IPS-15b (cell line): ENCODE measurements around the gene GNA14.
"Not testable (repeated sequence)": the region's sequence is repeated elsewhere in the genome, so short reads cannot be mapped to it uniquely, and the experiment has no call there.

Experiments used
- H3K27me3 ChIP-seq: one replicate; pipeline ENCODE4 v1.6.1; 2013; ENCODE audit warnings: low read length; ENCODE audit not compliant: control insufficient read depth, insufficient read depth
- H3K36me3 ChIP-seq: one replicate; pipeline ENCODE4 v1.6.1; 2013; ENCODE audit warnings: low read length; ENCODE audit not compliant: control insufficient read depth, insufficient read depth
- H3K4me1 ChIP-seq: one replicate; pipeline ENCODE4 v1.6.1; 2013; ENCODE audit warnings: mild to moderate bottlenecking, low read length; ENCODE audit not compliant: control insufficient read depth, insufficient read depth
- H3K4me3 ChIP-seq: one replicate; pipeline ENCODE4 v1.5.1; 2013; ENCODE audit warnings: low read depth, low read length
- H3K9ac ChIP-seq: one replicate; pipeline ENCODE4 v1.6.1; 2013; ENCODE audit warnings: low read depth, mild to moderate bottlenecking, low read length
- H3K9me3 ChIP-seq: one replicate; pipeline ENCODE4 v1.6.1; 2013; ENCODE audit warnings: mild to moderate bottlenecking, low read length; ENCODE audit not compliant: control insufficient read depth, insufficient read depth

GNA14 gene

GRCh38 chr9:77628864-77629263 is 19.3 kb downstream of the GNA14 start:
- H3K4me1 ChIP-seq, result not testable (repeated sequence)

DNA sequence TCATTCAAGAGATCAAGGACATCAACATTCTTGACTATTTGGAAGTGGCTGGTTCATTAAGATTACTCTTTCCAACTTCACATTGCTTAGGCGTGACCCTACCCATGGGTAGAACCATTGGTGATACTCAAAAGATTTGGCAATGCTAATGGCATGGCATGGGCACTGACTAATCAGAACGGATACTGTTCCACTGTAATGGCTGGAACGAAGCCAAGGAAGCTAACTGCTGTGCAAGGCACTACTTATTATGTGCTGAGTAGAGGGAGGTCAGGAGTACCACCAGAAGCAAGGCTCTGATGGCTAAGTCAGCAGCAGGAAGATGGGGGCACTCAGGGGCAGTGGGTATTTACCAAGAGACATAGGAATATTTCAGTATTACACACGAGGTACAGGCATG is 31.9 kb downstream of the GNA14 start:
- Histone ChIP-seq H3K36me3 (no peaks in the 10 kb centered on the region), H3K9me3 (no peaks in the 10 kb centered on the region), H3K9ac (no peak overlapping the region), H3K27me3 (no peaks in the 10 kb centered on the region), H3K4me3 (no peak overlapping the region), H3K4me1 (no peaks in the 10 kb centered on the region)

More at GRCh38 chr9:77628864-77629263, 19.3 kb downstream of the GNA14 start:
- H3K9me3 ChIP-seq, H3K9ac ChIP-seq, H3K27me3 ChIP-seq, H3K36me3 ChIP-seq, H3K4me3 ChIP-seq: not testable (repeated sequence)

DNA sequence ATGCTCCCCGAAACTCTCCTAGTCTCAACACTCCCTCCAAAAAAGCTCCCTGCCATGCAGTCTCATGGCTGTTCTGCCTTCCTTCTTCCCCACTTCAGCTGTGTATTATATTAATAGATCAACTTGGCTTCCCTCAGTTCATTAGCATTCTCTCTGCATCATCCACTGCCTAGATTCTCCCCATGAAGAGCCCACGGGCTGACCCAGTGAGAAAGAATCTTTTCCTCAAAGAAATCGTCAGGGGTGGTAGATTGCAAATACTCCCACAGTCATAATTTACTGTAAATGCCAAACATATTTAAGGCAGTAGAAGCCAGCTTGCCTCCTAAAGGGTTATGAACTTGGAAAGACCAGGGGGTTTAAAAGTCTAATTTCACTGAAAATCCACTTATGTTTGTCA is 33.5 kb downstream of the GNA14 start:
- no peaks in the 10 kb centered on the region for H3K36me3 ChIP-seq
- no peaks in the 10 kb centered on the region for H3K27me3 ChIP-seq
- no peaks in the 10 kb centered on the region for H3K9me3 ChIP-seq
- H3K9ac ChIP-seq, result no peak overlapping the region
- no peak overlapping the region for H3K4me3 ChIP-seq
- no peaks in the 10 kb centered on the region for H3K4me1 ChIP-seq

DNA sequence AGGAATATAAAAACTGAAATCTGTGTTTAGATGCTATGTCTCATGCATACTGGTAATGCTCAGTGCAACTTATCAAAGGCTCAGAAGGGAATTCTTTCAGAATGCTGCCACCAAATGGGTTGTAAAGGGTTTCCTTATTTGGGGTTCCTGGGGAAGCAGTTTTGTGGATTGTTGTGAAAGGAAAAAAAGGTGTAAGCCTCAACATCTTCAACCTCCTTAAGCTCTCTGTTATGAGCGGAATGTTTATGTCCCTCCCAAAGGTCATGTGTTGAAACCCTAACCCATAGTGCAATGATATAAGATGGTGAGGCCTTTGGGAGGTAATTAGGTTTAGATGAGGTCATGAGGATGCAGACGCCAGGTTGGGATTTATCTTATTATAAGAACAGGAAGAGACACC is 41.6 kb downstream of the GNA14 start:
- Histone ChIP-seq H3K9me3 (no peaks in the 10 kb centered on the region), H3K27me3 (no peaks in the 10 kb centered on the region), H3K9ac (no peak overlapping the region), H3K4me3 (no peak overlapping the region), H3K36me3 (no peaks in the 10 kb centered on the region), H3K4me1 (no peaks in the 10 kb centered on the region)

- H3K36me3 ChIP-seq, result no peaks in the 10 kb centered on the region
- no peak overlapping the region for H3K9ac ChIP-seq
- H3K27me3 ChIP-seq, result no peaks in the 10 kb centered on the region
- H3K4me3 ChIP-seq, result no peak overlapping the region
- H3K9me3 ChIP-seq, result no peaks in the 10 kb centered on the region
- H3K4me1 ChIP-seq, result no peaks in the 10 kb centered on the region
These were observed 42.5 kb downstream of the GNA14 start for GRCh38 chr9:77605449-77606220.

GRCh38 chr9:77604316-77604715 is 43.8 kb downstream of the GNA14 start:
- no peaks in the 10 kb centered on the region for H3K27me3 ChIP-seq
- no peaks in the 10 kb centered on the region for H3K4me1 ChIP-seq
- H3K9ac ChIP-seq, result no peak overlapping the region
- H3K9me3 ChIP-seq, result no peaks in the 10 kb centered on the region
- no peak overlapping the region for H3K4me3 ChIP-seq
- no peaks in the 10 kb centered on the region for H3K36me3 ChIP-seq

GRCh38 chr9:77602852-77603251 is 45.3 kb downstream of the GNA14 start:
- Histone ChIP-seq H3K4me1 (no peaks in the 10 kb centered on the region), H3K9me3 (no peaks in the 10 kb centered on the region), H3K9ac (no peak overlapping the region), H3K27me3 (no peaks in the 10 kb centered on the region), H3K36me3 (no peaks in the 10 kb centered on the region), H3K4me3 (no peak overlapping the region)

GRCh38 chr9:77601476-77602099 is 46.5 kb downstream of the GNA14 start:
- H3K27me3 ChIP-seq, result no peaks in the 10 kb centered on the region
- H3K9ac ChIP-seq, result no peak overlapping the region
- no peaks in the 10 kb centered on the region for H3K36me3 ChIP-seq
- H3K4me3 ChIP-seq, result no peak overlapping the region
- no peaks in the 10 kb centered on the region for H3K4me1 ChIP-seq
- no peaks in the 10 kb centered on the region for H3K9me3 ChIP-seq

DNA sequence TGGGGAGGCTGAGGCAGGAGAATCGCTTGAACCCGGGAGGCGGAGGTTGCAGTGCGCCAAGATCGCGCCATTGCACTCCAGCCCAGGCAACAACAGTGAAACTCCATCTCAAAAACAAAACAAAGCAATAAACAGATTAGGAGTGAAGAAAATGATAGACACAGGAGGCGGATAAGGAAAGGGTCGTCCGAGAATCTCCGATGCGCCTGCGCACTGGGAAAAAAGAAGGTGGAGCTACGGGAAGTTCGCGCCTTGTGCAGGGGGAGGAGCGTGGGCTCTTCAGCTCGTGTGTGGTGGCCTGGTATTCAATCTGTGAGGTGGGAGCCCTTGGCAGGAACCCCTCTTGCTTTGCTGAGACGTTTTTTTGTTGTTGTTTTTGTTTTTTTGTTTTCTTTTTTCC is 47.3 kb downstream of the GNA14 start:
- no peaks in the 10 kb centered on the region for H3K4me1 ChIP-seq
- H3K9me3 ChIP-seq, result no peaks in the 10 kb centered on the region
- no peak overlapping the region for H3K9ac ChIP-seq
- no peaks in the 10 kb centered on the region for H3K27me3 ChIP-seq
- H3K4me3 ChIP-seq, result no peak overlapping the region
- H3K36me3 ChIP-seq, result no peaks in the 10 kb centered on the region

- no peak overlapping the region for H3K4me3 ChIP-seq
- no peaks in the 10 kb centered on the region for H3K9me3 ChIP-seq
- no peak overlapping the region for H3K9ac ChIP-seq
- no peaks in the 10 kb centered on the region for H3K4me1 ChIP-seq
- H3K27me3 ChIP-seq, result no peaks in the 10 kb centered on the region
- no peaks in the 10 kb centered on the region for H3K36me3 ChIP-seq
These were observed 48.6 kb downstream of the GNA14 start for GRCh38 chr9:77599492-77599891.

DNA sequence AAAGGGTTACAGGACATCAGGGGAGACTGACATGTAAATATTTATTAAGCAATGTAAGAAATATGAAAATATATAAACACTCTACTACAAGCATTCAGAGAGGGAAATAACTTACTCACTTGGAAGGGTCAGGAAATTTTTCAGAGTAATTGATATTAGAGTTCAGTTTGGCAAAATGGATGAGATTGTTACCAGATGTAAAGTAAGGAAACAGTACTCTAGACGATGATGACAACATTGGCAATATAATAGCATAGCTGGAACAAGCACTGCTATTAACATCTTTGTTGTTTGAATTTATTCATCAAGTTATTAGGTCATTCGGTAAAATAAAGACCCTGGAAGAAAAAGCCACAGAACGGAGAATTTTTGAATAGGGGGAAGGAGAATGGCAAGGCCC is 49.1 kb downstream of the GNA14 start:
- no peaks in the 10 kb centered on the region for H3K4me1 ChIP-seq
- no peak overlapping the region for H3K4me3 ChIP-seq
- no peaks in the 10 kb centered on the region for H3K27me3 ChIP-seq
- H3K36me3 ChIP-seq, result no peaks in the 10 kb centered on the region
- H3K9me3 ChIP-seq, result no peaks in the 10 kb centered on the region
- H3K9ac ChIP-seq, result no peak overlapping the region

DNA sequence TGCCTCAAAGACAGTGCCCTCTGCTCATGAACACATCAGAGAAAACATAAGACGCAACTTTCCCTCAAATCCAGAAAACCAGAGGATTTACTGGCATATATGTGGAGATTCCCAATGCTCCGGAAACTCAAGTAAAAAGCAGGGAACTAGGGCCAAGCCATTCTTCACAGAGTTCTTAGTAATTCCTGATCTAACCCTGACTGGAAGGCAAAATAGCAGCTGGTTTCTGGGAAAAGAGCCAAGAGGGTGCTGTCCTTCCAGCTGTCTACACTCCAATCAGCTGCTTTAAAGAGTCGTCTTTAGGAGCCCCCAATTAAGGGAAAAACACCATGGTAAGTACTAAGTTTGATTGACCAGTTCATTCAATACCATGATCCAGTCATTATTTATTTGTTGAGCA is 49.6 kb downstream of the GNA14 start:
- no peaks in the 10 kb centered on the region for H3K9me3 ChIP-seq
- no peaks in the 10 kb centered on the region for H3K36me3 ChIP-seq
- H3K4me1 ChIP-seq, result no peaks in the 10 kb centered on the region
- no peak overlapping the region for H3K9ac ChIP-seq
- no peaks in the 10 kb centered on the region for H3K27me3 ChIP-seq
- H3K4me3 ChIP-seq, result no peak overlapping the region
